ENCODE results near the gene MYL11.
A peak's percentile ranks its signal among the peaks of the same experiment; 100 is the strongest.
"Not testable (repeated sequence)": the region's sequence is repeated elsewhere in the genome, so short reads cannot be mapped to it uniquely, and the experiment has no call there.

The MYL11 gene

DNA sequence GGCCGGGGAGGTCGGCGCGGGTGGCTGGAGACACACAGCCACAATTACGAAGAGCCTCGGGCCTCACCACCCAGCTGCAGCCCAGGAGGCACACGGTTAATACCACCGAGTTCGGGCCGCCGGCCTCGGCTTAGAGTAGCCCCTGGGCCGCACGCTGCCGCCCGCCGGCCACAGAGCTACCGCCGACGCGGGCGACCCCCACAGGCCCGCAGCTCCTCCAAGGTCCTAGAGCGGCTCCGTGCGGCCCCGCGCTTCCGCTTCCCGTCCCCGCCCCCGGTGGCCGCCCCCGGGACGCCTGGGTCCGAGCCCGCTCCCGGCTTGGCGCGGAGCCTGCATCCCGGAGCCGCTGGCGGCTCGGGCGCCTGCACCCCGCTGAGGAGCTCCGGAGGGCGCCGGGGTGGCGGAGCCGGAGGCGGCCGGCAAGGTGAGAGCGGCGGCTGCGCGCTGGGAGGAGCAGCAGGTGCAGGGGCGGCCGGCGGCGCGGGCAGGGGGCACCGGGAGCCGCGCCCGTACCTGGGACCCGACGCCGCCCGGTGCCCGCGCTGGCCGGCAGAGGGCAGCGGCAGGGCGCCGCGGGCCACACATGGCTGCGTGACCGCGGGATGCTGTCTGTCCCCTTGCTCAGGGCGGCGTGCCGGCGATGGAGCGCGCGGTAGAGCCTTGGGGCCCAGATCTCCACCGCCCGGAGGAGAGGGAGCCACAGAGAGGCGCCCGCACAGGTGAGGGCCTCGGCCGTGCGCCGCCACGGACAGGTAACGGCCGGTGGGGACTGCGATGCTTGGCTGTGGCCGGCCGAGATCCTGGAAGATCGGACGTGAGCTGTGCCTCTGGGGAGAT, 20.8 kb downstream of the MYL11 start, which contains the start of gene ZNF48:
Gene ZNF48, plus strand, starts transcription at position 266 of the 837 bp plus-strand sequence. Its CDS starts 375 bp downstream, at position 641.
- DNase-seq: peak in 54 of 56 donors; percentile 25 to 91 (median 78)

DNA sequence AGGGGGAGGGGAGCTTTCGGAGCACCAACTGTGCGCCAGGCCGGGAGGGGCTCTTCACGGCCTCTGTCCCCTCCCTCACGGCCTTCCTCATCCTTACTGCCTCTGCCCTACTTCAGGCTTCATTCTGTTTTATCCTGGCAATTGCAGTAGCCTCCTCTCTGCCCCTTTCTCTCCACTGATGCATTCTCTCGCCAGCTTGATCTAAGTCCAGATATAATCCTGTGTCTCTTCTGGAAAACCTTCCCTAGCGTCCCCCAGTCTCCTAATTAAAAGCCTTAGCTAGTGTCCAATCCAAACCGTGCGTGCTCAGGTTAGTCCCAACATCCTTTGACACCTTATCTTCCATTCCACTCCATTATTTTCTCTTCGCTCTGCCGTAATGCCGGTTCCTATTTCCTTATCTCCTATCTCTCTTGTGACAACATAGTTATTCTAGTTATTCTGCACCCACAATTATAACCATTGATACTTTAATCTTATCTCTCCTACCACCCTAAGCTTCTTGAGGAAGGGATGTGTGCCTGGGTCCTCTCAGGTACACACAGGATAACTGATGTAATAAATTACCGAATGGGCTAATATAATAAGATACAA, 21.5 kb downstream of the MYL11 start:
- DNase-seq: peak in 1 of 56 donors; percentile 34

DNA sequence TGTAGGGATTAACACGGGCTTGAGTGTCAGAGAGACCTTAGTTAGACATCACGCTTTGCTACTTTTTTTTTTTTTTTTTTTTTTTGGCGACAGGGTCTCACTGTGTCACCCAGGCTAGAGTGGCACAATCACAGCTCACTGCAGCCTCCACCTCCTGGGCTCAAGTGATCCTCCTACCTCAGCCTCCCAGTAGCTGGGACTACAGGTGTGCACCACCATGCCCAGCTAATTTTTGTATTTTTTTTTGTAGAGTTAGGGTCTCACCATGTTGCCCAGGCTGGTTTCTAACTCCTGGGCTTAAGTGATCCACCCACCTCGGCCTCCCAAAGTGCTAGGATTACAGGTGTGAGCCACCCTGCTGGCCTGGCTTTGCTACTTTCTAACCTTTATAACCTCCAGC, 22.0 kb downstream of the MYL11 start:
- DNase-seq: not testable (repeated sequence)

GRCh38 chr16:30397056-30397455, 22.5 kb downstream of the MYL11 start:
- no peak for DNase-seq

DNA sequence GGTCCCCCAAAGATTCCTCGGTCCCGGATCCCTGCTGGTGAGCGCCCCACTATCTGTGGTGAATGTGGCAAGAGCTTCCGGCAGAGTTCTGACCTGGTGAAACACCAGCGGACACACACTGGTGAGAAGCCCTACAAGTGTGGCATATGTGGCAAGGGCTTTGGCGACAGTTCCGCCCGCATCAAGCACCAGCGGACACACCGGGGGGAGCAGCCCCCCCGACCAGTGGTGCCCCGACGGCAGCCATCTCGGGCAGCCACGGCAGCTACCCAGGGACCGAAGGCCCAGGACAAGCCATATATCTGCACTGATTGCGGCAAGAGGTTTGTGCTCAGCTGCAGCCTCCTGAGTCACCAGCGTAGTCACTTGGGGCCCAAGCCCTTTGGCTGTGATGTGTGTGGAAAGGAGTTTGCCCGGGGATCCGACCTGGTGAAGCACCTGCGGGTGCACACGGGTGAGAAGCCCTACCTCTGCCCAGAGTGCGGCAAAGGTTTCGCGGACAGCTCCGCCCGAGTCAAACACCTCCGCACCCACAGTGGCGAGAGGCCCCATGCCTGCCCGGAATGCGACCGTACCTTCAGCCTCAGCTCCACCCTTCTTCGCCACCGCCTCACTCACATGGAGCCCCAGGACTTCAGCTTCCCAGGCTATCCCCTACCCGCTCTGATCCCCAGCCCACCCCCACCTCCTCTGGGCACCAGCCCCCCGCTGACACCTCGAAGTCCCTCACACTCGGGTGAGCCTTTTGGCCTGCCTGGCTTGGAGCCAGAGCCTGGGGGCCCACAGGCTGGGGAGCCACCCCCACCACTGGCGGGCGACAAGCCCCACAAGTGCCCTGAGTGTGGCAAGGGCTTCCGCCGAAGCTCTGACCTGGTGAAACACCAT, 23.4 kb downstream of the MYL11 start:
- DNase-seq: no peak

GRCh38 chr16:30398661-30399434, 24.2 kb downstream of the MYL11 start:
- no peak for DNase-seq

DNA sequence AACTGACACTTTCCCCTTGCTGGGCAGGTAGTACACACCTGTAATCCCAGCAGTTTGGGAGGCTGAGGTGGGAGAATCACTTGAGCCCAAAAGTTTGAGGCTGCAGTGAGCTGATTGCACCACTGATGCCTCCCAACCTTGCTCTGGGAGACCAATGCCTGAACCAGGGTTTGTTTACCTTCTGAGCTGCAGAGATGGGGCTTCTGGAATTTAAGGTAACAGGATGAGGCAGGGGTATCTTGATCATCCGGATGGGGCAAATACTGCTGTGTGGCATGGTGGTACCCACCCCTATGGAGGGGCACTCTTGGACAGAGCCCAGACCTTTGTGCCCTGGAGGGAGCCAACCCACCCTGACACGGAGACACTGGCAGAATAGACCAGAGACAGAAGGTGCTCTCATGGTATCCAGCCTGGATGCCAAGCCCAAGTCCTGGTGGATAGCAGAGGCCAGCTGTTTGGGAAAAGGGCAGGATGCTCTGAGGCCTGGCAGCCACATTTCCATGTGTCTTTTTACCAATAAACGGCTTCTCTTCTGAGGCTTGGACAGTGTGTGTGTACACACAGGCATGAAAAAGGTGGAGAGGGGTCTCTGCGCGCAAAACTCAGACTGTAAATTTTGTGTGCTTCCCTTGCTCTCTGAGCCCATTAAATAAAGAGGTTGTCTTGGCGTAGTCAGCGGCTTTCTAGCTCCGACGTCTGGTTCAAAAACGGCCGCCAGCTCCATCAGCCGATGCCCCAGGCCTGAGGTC, 25.0 kb downstream of the MYL11 start:
- no peak for DNase-seq

DNA sequence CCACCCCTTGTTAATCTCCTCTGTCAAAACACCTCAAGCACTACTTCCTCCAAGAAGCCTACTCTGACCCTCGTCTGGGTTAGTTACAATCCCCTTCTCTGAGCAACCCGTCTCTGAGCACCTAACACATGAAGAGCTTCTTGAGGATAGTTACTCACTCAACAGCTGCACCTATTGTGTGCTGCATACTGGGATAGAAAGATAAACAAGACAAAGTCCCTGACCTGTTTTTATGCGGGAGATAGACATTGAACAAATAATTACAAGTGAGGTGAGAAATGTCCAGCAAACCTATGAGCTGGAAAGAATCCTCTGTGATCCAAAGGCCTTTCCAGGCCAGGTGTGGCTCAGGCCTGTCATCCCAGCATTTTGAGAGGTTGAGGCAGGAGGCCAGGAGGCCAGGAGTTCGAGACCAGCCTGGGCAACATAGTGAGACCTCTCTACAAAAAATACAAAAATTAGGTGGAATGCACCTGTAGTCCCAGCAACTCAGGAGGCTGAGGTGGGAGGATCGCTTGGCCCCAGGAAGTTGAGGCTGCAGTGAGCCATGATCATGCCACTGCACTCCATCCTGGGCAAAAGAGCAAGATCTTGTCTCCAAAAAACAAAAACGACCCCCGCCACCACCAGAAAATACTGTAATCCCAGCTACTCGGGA, 27.3 kb downstream of the MYL11 start:
- DNase-seq: no peak

DNA sequence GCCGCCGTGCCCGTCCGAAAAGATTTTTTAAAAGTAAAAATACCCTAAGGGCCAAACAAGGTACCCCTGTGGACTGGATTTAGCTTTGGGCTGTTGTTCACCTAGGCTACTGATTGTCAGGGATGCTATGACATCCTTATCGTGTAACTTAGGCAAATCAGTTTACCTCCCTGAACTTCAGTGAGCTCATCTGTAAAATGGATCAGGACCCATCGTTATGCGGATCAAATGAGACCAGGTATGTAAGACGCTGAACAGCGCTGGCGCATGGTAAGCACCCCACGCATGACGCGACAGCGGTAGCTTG, 32.1 kb downstream of the MYL11 start:
- no peak for DNase-seq

DNA sequence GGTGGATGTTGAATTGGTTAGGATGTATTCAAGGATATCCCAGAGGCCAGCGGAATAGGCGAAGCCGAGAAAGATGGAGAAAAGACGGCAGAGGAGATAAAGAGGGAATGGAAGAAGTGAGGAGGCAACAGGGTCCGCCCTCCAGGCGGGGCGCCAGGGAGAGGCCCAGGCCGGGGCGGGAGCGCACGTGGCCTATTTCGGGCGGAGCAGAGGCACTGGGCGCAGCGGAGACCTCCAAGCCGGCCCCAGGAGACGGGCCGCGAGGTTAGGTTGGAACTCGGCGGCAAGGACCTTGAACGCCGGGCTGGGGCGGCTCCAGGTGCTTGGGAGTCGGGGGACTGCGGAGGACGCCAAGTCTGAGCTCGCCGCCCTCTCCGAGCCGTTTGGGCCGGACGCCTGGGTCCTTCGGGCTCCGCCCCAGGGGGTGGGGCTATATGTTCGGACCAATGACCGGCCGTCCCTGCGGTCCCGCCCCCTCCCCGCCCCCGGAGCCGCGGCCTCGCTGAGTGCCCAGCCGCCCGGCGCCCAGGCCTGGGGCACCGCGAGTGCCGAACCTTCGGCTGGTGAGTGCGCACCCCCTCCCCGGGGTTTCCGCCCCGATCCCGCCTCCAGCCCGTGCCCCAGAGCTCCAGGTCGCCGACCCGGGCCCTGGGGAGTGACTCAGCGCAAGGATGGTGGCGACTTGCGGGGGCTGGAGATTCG, 32.7 kb downstream of the MYL11 start, which contains the start of gene ZNF771:
Gene ZNF771, plus strand, starts transcription at position 505 of the 702 bp plus-strand sequence. CDS start 448 bp downstream, outside the sequence.
- peak; percentile 54 to 95 (median 88) for DNase-seq

- DNase-seq: peak in 4 of 56 donors; percentile 42 to 69 (median 54)
Measured at GRCh38 chr16:30407804-30408534, 33.4 kb downstream of the MYL11 start.

- DNase-seq: peak in 53 of 56 donors; percentile 23 to 94 (median 79)
Measured at GRCh38 chr16:30409125-30410060, 34.8 kb downstream of the MYL11 start.

DNA sequence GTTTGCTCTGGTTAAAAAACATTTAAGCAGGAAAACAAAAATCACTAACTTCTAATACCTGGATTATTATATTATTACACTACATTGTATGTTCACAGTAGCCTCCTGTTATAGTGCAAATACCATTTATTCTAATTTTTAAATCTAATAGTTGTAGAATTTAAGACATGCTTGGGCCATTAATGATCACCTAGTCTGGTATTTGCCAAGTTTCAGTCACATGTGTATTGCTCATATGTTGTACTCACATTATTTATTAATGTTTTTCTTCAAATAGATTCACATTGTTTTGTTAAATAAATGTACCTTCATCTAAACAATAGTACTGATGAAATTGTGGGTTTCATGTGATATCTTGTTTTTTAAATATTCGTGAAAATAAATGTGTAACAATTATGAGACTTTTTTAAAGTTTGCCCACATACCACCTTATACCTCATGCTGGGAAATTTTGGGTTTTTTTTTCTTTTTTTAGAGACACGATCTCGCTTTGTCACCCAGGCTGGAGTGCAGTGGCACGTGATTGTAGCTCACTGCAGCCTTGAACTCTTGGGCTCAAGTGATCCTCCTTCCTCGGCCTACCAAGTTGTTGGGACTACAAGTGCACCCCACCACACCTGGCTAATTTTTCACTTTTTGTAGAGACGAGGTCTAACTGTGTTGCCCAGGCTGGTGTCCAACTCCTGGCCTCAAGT, 38.7 kb downstream of the MYL11 start:
- no peak for DNase-seq

DNA sequence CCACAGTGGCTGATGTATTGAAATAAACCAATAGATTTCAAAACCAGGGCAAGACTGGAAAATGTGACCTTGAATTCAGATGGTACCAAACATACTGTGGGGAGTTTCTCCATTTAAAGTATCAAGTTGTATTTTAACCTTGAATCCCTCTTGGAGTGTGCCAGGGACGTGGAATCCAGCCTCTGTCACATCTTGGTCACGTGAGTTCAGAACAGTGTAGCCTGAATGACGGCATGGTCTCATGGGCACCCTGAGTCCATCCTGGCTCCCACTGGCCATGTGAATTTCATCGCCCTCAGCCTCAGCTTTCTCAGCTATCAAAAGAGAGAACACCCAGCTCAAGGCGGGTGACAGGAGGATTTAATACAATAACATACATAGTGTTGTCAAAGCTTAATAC, 39.6 kb downstream of the MYL11 start:
- no peak for DNase-seq

DNA sequence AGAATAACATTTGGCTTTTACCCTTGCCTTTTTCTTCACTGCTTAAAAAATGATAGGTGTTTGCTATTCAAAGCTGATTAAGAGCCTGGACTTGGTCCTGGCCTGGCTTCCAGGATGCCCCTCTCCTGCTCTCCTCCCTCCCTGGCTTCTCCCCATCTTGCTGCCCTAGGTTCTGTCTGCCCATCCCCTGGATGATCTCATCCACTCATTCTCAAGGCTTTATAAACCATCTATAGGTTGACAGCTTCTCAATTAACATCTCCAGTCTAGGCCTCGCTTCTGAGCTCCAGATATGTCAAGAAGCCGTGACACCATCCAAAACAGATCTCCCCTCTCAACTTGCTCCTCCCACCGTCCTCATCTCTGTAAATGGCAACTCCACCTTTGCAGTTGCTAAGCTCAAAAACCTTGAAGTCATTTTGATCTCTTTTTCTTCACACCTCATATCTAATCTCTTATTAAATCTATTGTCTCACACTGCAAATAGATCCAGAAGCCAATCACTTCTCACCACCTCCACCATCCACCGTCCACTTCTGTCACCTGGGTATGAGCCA, 41.5 kb downstream of the MYL11 start:
- DNase-seq: no peak
